ENCODE measurements around the gene ITGA6.
"Not testable (repeated sequence)": the region's sequence is repeated elsewhere in the genome, so short reads cannot be mapped to it uniquely, and the experiment has no call there.

DNA sequence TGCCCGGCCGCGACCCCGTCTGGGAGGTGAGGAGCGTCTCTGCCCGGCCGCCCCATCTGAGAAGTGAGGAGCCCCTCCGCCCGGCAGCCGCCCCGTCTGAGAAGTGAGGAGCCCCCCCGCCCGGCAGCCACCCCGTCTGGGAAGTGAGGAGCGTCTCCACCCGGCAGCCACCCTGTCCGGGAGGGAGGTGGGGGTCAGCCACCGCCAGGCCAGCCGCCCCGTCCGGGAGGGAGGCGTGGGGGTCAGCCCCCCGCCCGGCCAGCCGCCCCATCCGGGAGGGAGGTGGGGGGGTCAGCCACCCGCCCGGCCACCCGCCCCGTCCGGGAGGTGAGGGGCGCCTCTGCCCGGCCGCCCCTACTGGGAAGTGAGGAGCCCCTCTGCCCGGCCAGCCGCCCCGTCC lies 110.5 kb downstream of the ITGA6 start:
- TF ChIP-seq EZH2 (IDR thresholded peaks at IDR 0.05); POLR2AphosphoS5 (IDR thresholded peaks at IDR 0.05; ENCODE audit: borderline replicate concordance, low read depth, low read length); FOXP2 (optimal IDR thresholded peaks at IDR 0.05; ENCODE audit: control extremely low read depth, extremely low read length, insufficient read depth): not testable (repeated sequence)

Data from SK-N-MC (cell line).